ENCODE results near the gene CREB3L2.

CREB3L2 gene

DNA sequence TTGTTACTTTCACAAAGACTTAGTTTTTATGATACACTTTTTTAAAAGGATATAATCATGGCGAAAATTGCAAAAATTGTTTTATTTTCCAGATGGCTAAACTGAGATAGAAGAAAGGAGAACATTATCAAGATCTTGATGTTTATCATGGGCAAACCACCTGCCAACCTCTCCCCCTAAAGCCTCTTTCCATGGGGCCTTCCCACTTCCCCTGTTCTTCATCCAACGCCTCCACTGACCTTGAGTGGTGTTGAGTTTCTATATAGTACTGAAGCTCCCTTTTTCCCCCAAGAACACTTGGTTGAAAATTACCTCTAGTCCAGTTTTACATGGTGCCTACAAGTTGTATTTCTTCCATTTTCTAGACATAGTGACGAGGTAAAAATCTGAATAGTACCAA is 5.0 kb downstream of the CREB3L2 start:
- no peaks in the 10 kb centered on the region for H3K36me3 ChIP-seq (ENCODE audit: control insufficient read depth, insufficient read depth, low read length, severe bottlenecking)
- H3K9ac ChIP-seq (ENCODE audit: low read length), result no peak overlapping the region
- H3K27me3 ChIP-seq (replicated peaks; ENCODE audit: control insufficient read depth, insufficient read depth, low read length), result no peaks in the 10 kb centered on the region
- peaks cover 58% of the 10 kb centered on the region for H3K4me1 ChIP-seq (ENCODE audit: control insufficient read depth, insufficient read depth, low read length)
- DNase-seq (ENCODE audit: low read depth), result no peak
- H3K9me3 ChIP-seq (ENCODE audit: control insufficient read depth, low read length), result no peaks in the 10 kb centered on the region
- peak overlapping the region; percentile 39 for H3K4me3 ChIP-seq (ENCODE audit: low read length)

DNA sequence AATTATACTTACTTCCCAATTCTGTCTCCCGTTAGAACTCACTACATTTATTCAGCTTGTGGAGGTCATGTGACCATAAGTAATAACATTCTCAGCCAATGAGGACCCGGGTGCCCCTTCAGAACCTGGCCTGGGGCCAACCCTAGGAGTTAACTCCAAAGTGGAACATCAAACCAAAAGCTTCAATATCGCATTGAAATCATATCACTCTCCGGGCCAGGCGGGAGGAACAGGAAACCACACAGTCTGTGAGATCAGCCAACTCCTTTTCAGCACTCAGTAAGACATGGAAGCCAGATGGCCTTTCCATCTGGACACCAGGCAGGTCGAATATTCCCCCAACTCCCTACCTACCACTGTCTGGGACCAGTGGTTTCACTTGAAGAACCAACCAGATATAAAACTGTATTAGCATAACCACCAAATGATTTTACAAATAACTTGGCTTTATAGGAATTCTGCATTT is 5.5 kb downstream of the CREB3L2 start:
- Histone ChIP-seq H3K4me1 (ENCODE audit: control insufficient read depth, insufficient read depth, low read length) (peaks cover 63% of the 10 kb centered on the region), H3K4me3 (ENCODE audit: low read length) (peak overlapping the region; percentile 39), H3K27me3 (replicated peaks; ENCODE audit: control insufficient read depth, insufficient read depth, low read length) (no peaks in the 10 kb centered on the region), H3K36me3 (ENCODE audit: control insufficient read depth, insufficient read depth, low read length, severe bottlenecking) (no peaks in the 10 kb centered on the region), H3K9me3 (ENCODE audit: control insufficient read depth, low read length) (no peaks in the 10 kb centered on the region), H3K9ac (ENCODE audit: low read length) (no peak overlapping the region)
- no peak for DNase-seq (ENCODE audit: low read depth)

DNA sequence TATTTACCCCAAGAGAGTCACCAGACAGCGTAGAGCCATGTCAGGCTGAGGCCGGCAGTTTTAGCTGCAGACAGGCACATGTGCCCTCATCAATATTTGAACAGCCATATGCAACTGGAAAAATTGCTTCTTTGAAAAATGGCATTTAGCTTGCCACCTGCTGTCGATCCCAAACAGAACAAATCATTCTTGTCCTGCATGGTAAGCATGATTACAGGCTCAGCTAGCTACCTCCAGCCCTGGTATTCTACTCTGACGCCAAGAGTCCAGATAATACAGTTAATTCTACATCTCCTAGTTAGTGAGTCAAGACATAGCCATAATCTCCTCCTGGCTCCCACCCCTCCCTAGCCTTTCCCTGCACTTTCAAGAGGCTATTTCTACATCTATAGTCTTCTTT is 7.7 kb downstream of the CREB3L2 start:
- no peaks in the 10 kb centered on the region for H3K27me3 ChIP-seq (replicated peaks; ENCODE audit: control insufficient read depth, insufficient read depth, low read length)
- no peak overlapping the region for H3K4me3 ChIP-seq (ENCODE audit: low read length)
- no peaks in the 10 kb centered on the region for H3K36me3 ChIP-seq (ENCODE audit: control insufficient read depth, insufficient read depth, low read length, severe bottlenecking)
- H3K9ac ChIP-seq (ENCODE audit: low read length), result no peak overlapping the region
- H3K4me1 ChIP-seq (ENCODE audit: control insufficient read depth, insufficient read depth, low read length), result peaks cover 77% of the 10 kb centered on the region
- DNase-seq (ENCODE audit: low read depth), result no peak
- H3K9me3 ChIP-seq (ENCODE audit: control insufficient read depth, low read length), result no peaks in the 10 kb centered on the region

DNA sequence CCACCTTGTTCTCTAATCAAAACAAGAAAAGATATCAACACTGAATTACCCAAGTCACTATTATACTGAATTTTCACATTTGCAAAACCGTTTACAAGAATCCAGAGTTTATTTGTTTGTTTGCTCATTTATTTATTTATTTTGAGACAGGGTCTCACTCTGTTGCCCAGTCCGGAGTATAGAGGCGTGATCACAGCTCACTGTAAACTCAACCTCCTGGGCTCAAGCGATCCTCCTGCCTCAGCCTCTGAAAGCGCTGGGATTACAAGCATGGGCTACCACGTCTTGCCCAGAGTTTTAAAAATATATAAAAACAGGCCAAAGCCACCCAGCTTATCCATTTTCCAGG is 8.5 kb downstream of the CREB3L2 start:
- H3K9me3 ChIP-seq (ENCODE audit: control insufficient read depth, low read length), result no peaks in the 10 kb centered on the region
- peak overlapping the region; percentile 72 for H3K9ac ChIP-seq (ENCODE audit: low read length)
- no peak for DNase-seq (ENCODE audit: low read depth)
- H3K4me3 ChIP-seq (ENCODE audit: low read length), result peak overlapping the region; percentile 66
- no peaks in the 10 kb centered on the region for H3K36me3 ChIP-seq (ENCODE audit: control insufficient read depth, insufficient read depth, low read length, severe bottlenecking)
- no peaks in the 10 kb centered on the region for H3K27me3 ChIP-seq (replicated peaks; ENCODE audit: control insufficient read depth, insufficient read depth, low read length)
- H3K4me1 ChIP-seq (ENCODE audit: control insufficient read depth, insufficient read depth, low read length), result peaks cover 72% of the 10 kb centered on the region

DNA sequence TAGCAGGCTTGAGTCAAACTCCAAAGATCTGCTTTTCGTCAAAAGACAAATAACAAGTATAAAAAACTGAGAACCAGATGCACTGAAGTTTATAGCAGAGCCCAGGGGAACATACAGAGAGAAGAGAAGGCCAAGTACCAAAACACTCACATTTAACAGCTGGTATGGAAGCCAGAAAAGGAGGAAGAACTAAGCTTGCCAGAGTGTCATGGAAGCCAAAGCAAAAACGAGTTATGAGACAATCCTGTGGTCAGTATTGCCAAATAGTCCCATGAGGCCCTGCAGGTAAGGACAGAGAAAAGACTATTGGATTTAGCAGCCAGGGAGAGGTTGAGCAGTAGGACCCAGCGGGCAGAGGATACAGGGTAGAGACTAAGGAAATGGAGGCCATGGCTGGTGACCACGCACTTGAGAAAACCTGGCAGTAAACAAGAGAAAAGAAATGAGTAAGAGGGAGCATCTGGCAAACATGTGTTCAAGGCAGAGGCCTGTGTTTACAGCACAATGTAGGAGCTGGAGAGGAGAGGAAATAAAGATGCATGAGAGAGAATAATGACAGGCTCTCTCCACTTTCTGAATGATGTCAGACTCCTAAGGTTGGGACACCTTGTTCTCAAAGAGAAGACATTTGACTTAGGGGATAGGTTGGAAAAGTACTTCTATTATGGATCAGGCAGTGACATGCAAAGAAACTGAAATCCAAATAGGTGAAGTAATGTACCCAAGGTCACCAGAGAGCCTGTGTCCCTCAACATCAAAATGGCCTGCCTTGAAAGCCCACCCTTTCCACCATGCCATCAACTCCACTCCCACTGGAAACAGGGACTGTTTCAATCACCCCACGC is 9.1 kb downstream of the CREB3L2 start:
- peak overlapping the region; percentile 72 for H3K9ac ChIP-seq (ENCODE audit: low read length)
- H3K4me1 ChIP-seq (ENCODE audit: control insufficient read depth, insufficient read depth, low read length), result peaks cover 66% of the 10 kb centered on the region
- no peaks in the 10 kb centered on the region for H3K9me3 ChIP-seq (ENCODE audit: control insufficient read depth, low read length)
- no peaks in the 10 kb centered on the region for H3K27me3 ChIP-seq (replicated peaks; ENCODE audit: control insufficient read depth, insufficient read depth, low read length)
- peak overlapping the region; percentile 66 for H3K4me3 ChIP-seq (ENCODE audit: low read length)
- DNase-seq (ENCODE audit: low read depth), result peak; percentile 87
- H3K36me3 ChIP-seq (ENCODE audit: control insufficient read depth, insufficient read depth, low read length, severe bottlenecking), result no peaks in the 10 kb centered on the region

DNA sequence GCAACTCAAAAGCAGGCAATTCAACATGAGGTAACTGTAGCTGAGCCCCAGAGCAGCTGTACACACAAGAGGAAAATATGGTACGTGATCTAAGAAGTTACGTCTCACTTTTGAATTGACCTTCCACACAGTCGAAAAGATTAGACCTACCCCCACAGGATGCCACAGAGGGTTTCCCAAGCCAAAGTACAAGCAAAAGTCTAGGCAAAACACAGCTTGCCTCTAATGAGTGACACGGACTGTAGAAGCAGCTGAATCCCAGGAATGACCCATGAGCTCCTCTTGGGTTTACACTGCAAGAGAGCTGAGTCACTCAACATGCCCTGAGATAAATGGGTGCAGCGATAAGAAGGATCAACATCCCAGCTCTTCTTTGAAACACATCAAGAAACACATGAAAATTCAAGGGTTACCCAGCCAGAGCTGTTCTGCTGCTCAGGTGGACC is 9.8 kb downstream of the CREB3L2 start:
- Histone ChIP-seq H3K9me3 (ENCODE audit: control insufficient read depth, low read length) (no peaks in the 10 kb centered on the region), H3K36me3 (ENCODE audit: control insufficient read depth, insufficient read depth, low read length, severe bottlenecking) (no peaks in the 10 kb centered on the region), H3K9ac (ENCODE audit: low read length) (peak overlapping the region; percentile 72), H3K4me3 (ENCODE audit: low read length) (peak overlapping the region; percentile 66), H3K4me1 (ENCODE audit: control insufficient read depth, insufficient read depth, low read length) (peaks cover 65% of the 10 kb centered on the region), H3K27me3 (replicated peaks; ENCODE audit: control insufficient read depth, insufficient read depth, low read length) (no peaks in the 10 kb centered on the region)
- no peak for DNase-seq (ENCODE audit: low read depth)

DNA sequence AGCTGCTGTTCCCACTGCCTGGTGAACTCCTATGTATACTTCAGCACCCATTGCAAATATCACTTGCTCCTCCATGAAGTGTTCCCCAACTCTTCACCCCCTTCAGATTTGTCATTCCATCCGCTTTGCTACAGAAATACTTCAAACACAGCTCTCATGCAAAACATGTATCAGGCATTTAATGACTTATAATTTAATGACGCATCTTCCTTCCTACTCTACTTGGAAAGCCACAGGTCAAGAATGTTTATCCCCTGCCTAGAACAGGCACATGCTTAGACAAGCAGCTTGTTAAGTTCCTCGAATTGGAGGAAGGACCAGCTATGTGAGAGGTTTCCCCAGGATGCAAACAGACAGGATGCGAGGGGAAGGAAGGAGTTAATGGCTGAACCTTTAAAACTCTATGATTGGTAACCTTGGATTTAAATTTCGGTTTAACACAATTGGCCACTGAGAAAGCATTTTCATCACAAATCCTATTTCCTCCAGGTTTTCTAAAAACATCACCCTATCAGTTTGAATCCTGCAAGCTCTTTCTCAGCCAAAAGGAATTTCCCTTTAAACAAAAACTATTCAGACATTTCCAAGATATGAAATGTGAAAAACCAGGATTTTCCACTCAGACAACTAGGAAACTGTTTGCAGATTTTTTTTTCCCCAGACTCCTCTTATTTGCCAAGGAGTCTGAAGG is 11.5 kb downstream of the CREB3L2 start:
- H3K27me3 ChIP-seq (replicated peaks; ENCODE audit: control insufficient read depth, insufficient read depth, low read length), result no peaks in the 10 kb centered on the region
- no peaks in the 10 kb centered on the region for H3K9me3 ChIP-seq (ENCODE audit: control insufficient read depth, low read length)
- DNase-seq (ENCODE audit: low read depth), result peak; percentile 74
- peak overlapping the region; percentile 71 for H3K9ac ChIP-seq (ENCODE audit: low read length)
- no peaks in the 10 kb centered on the region for H3K36me3 ChIP-seq (ENCODE audit: control insufficient read depth, insufficient read depth, low read length, severe bottlenecking)
- H3K4me1 ChIP-seq (ENCODE audit: control insufficient read depth, insufficient read depth, low read length), result peaks cover 66% of the 10 kb centered on the region
- H3K4me3 ChIP-seq (ENCODE audit: low read length), result peak overlapping the region; percentile 55

DNA sequence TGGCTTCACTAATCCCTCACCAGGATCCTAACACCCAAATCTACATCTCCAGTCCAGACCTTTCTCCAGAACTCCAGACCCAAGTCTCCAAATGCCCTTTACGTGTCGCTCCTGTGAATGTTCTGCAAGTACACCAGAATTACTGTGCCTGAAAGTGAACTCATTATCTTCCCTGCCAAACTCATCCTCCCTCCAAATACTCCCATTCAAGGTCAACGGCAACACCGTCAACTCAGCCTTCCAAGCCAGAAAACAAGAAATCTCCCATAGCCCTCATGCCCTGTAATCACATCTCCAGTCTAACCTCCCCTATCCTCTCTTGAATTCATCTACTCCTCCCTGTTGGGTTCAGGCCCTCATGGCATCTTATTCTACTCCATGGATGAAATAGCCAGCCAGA is 12.3 kb downstream of the CREB3L2 start:
- H3K4me1 ChIP-seq (ENCODE audit: control insufficient read depth, insufficient read depth, low read length), result peaks cover 68% of the 10 kb centered on the region
- H3K36me3 ChIP-seq (ENCODE audit: control insufficient read depth, insufficient read depth, low read length, severe bottlenecking), result no peaks in the 10 kb centered on the region
- H3K27me3 ChIP-seq (replicated peaks; ENCODE audit: control insufficient read depth, insufficient read depth, low read length), result no peaks in the 10 kb centered on the region
- H3K9ac ChIP-seq (ENCODE audit: low read length), result no peak overlapping the region
- no peak overlapping the region for H3K4me3 ChIP-seq (ENCODE audit: low read length)
- H3K9me3 ChIP-seq (ENCODE audit: control insufficient read depth, low read length), result no peaks in the 10 kb centered on the region
- DNase-seq (ENCODE audit: low read depth), result no peak

DNA sequence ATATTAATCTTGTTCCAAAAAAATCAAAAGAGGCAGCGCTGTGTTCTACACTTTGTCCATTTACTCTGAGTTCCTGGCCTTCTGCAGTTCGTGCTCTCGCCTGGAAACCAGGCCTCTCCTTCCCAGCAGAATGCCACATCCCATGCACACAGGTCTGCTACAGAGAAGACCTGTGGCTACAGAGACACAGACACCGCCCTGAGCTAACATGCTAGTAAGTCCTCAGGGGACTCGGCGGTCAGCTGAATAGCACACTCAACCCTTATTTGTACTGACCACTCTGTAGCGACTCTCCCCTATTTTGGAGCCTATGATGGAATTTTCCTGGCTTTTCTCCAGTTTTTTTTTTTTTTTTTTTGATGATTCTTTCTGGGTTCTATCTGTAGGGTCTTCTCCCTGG is 12.8 kb downstream of the CREB3L2 start:
- Histone ChIP-seq H3K9me3 (ENCODE audit: control insufficient read depth, low read length) (no peaks in the 10 kb centered on the region), H3K4me3 (ENCODE audit: low read length) (no peak overlapping the region), H3K36me3 (ENCODE audit: control insufficient read depth, insufficient read depth, low read length, severe bottlenecking) (no peaks in the 10 kb centered on the region), H3K9ac (ENCODE audit: low read length) (no peak overlapping the region), H3K4me1 (ENCODE audit: control insufficient read depth, insufficient read depth, low read length) (peaks cover 73% of the 10 kb centered on the region), H3K27me3 (replicated peaks; ENCODE audit: control insufficient read depth, insufficient read depth, low read length) (no peaks in the 10 kb centered on the region)
- no peak for DNase-seq (ENCODE audit: low read depth)

DNA sequence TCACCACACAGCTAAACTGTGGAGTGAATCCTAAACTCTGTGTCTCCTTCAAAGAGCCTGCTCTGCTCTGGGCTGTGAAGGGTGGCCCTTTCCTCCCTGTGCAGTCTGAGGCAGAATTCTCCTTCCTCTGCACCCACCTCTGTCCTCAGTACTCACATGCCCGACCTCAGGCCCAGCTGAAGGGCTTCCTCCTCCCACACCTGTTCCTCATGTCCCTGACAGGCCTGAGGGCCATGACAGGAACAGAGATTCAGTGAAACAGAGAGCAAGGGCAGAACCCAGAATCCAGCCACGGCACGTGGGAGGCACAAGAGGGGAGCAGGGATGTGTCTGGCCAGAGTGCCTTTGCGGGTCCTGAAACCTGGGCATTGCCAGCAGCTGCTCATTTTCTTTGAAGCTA is 13.9 kb downstream of the CREB3L2 start:
- Histone ChIP-seq H3K4me3 (ENCODE audit: low read length) (no peak overlapping the region), H3K9ac (ENCODE audit: low read length) (no peak overlapping the region), H3K36me3 (ENCODE audit: control insufficient read depth, insufficient read depth, low read length, severe bottlenecking) (no peaks in the 10 kb centered on the region), H3K4me1 (ENCODE audit: control insufficient read depth, insufficient read depth, low read length) (peaks cover 77% of the 10 kb centered on the region), H3K9me3 (ENCODE audit: control insufficient read depth, low read length) (no peaks in the 10 kb centered on the region), H3K27me3 (replicated peaks; ENCODE audit: control insufficient read depth, insufficient read depth, low read length) (no peaks in the 10 kb centered on the region)
- no peak for DNase-seq (ENCODE audit: low read depth)

DNA sequence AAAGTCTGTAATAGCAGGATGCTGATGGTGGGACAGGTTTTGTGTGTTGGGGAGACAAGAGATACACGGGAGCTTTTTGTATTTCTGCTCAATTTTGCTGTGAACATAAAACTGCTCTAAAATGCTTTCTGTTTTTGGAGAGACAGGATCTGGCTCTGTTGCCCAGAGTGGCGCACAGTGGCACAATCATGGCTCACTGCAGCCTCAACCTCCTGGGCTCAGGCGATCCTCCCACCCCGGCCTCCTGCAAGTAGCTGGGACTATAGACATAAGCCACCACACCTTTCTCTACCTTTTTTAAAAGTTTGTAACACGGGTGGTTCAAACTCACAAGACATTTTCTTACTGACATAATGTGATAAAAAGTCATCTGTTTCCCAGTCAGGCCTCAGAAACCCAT is 14.3 kb downstream of the CREB3L2 start:
- no peak overlapping the region for H3K4me3 ChIP-seq (ENCODE audit: low read length)
- no peak overlapping the region for H3K9ac ChIP-seq (ENCODE audit: low read length)
- no peak for DNase-seq (ENCODE audit: low read depth)
- no peaks in the 10 kb centered on the region for H3K36me3 ChIP-seq (ENCODE audit: control insufficient read depth, insufficient read depth, low read length, severe bottlenecking)
- peaks cover 74% of the 10 kb centered on the region for H3K4me1 ChIP-seq (ENCODE audit: control insufficient read depth, insufficient read depth, low read length)
- no peaks in the 10 kb centered on the region for H3K27me3 ChIP-seq (replicated peaks; ENCODE audit: control insufficient read depth, insufficient read depth, low read length)
- no peaks in the 10 kb centered on the region for H3K9me3 ChIP-seq (ENCODE audit: control insufficient read depth, low read length)

Data from adipocyte (in vitro differentiated cells).